H9 (cell line): ENCODE measurements around the gene GDPD4. TPM values are rescaled to one million over a fixed set of nuclear protein-coding genes. Genes with fewer than 3 reads are reported as not detected.

ENCODE experiments used
- DNase-seq: peaks from one replicate; pipeline ENCODE4 v3.0.0-alpha.2; 2017
- H2AFZ ChIP-seq: one replicate; pipeline ENCODE4 v1.6.1; 2013; ENCODE audit warnings: mild to moderate bottlenecking, low read length, control low read depth, moderate library complexity
- H2AK5ac ChIP-seq: 2 replicates; pipeline ENCODE4 v1.6.1; 2013; ENCODE audit warnings: low read length, control low read depth, mixed read lengths; ENCODE audit not compliant: insufficient read length
- H2BK120ac ChIP-seq: one replicate; pipeline ENCODE4 v1.6.1; 2013; ENCODE audit warnings: low read depth, mild to moderate bottlenecking, low read length, control low read depth, inconsistent platforms; ENCODE audit not compliant: poor library complexity, severe bottlenecking
- H2BK12ac ChIP-seq: 2 replicates; pipeline ENCODE4 v1.6.1; 2013; ENCODE audit warnings: low read length, control low read depth, mixed read lengths, low read depth; ENCODE audit not compliant: insufficient read length
- H2BK15ac ChIP-seq: 2 replicates; pipeline ENCODE4 v1.6.1; 2013; ENCODE audit warnings: low read depth, low read length, control low read depth
- H2BK20ac ChIP-seq: one replicate; pipeline ENCODE4 v1.6.1; 2013; ENCODE audit warnings: low read depth, mild to moderate bottlenecking, low read length, control low read depth, inconsistent platforms; ENCODE audit not compliant: poor library complexity, severe bottlenecking
- H2BK5ac ChIP-seq: 2 replicates; pipeline ENCODE4 v1.6.1; 2013; ENCODE audit warnings: low read length, control low read depth, mixed read lengths; ENCODE audit not compliant: insufficient read length
- H3K14ac ChIP-seq: 2 replicates; pipeline ENCODE4 v1.6.1; 2013; ENCODE audit warnings: low read length, control low read depth; ENCODE audit not compliant: insufficient read depth
- H3K18ac ChIP-seq: 2 replicates; pipeline ENCODE4 v1.6.1; 2013; ENCODE audit warnings: low read depth, mild to moderate bottlenecking, mixed read lengths, low read length, control low read depth; ENCODE audit not compliant: insufficient read length
- H3K23ac ChIP-seq: 2 replicates; pipeline ENCODE4 v1.6.1; 2013; ENCODE audit warnings: low read length, control low read depth, mixed read lengths, low read depth; ENCODE audit not compliant: insufficient read length
- H3K23me2 ChIP-seq: 2 replicates; pipeline ENCODE4 v1.6.1; 2013; ENCODE audit warnings: low read depth, mild to moderate bottlenecking, mixed read lengths, low read length, control low read depth; ENCODE audit not compliant: insufficient read length, poor library complexity, severe bottlenecking
- H3K27ac ChIP-seq: 2 replicates; pipeline ENCODE4 v1.5.1; 2013; ENCODE audit warnings: low read length, control low read depth, mixed read lengths, low read depth; ENCODE audit not compliant: insufficient read length
- H3K27me3 ChIP-seq: 2 replicates; pipeline ENCODE4 v1.6.1; 2013; ENCODE audit warnings: low read length, control low read depth, inconsistent platforms; ENCODE audit not compliant: insufficient read depth
- H3K4ac ChIP-seq: 2 replicates; pipeline ENCODE4 v1.6.1; 2013; ENCODE audit warnings: low read depth, mild to moderate bottlenecking, control low read depth, inconsistent platforms, low read length, moderate library complexity
- H3K4me1 ChIP-seq: 2 replicates; pipeline ENCODE4 v1.6.1; 2013; ENCODE audit warnings: low read length, control low read depth, inconsistent platforms; ENCODE audit not compliant: insufficient read depth
- H3K4me2 ChIP-seq: 2 replicates; pipeline ENCODE4 v1.6.1; 2013; ENCODE audit warnings: low read length, control low read depth, mixed read lengths; ENCODE audit not compliant: insufficient read length, insufficient read depth
- H3K56ac ChIP-seq: 2 replicates; pipeline ENCODE4 v1.6.1; 2013; ENCODE audit warnings: low read depth, mild to moderate bottlenecking, mixed read lengths, low read length, control low read depth; ENCODE audit not compliant: insufficient read length
- H3K79me1 ChIP-seq: 2 replicates; pipeline ENCODE4 v1.6.1; 2013; ENCODE audit warnings: low read depth, mild to moderate bottlenecking, moderate library complexity, low read length, control low read depth, inconsistent platforms; ENCODE audit not compliant: insufficient read depth, poor library complexity, severe bottlenecking
- H3K79me2 ChIP-seq: 2 replicates; pipeline ENCODE4 v1.6.1; 2013; ENCODE audit warnings: low read length, control low read depth, inconsistent platforms; ENCODE audit not compliant: insufficient read depth
- H3K9ac ChIP-seq: 2 replicates; pipeline ENCODE4 v1.6.1; 2013; ENCODE audit warnings: low read length, control low read depth, mixed read lengths; ENCODE audit not compliant: insufficient read length; ENCODE audit errors: extremely low read depth
- H3K9me3 ChIP-seq: one replicate; pipeline ENCODE4 v1.6.1; 2013; ENCODE audit warnings: low read depth, low read length, inconsistent platforms; ENCODE audit not compliant: control insufficient read depth
- H3T11ph ChIP-seq: one replicate; pipeline ENCODE4 v1.6.1; 2013; ENCODE audit warnings: mild to moderate bottlenecking, low read length, control low read depth, inconsistent platforms
- H4K20me1 ChIP-seq: one replicate; pipeline ENCODE4 v1.6.1; 2013; ENCODE audit not compliant: control insufficient read depth, insufficient read length, insufficient read depth
- H4K5ac ChIP-seq: 2 replicates; pipeline ENCODE4 v1.6.1; 2013; ENCODE audit warnings: low read depth, mild to moderate bottlenecking, mixed read lengths, low read length, control low read depth; ENCODE audit not compliant: insufficient read length
- H4K8ac ChIP-seq: replicated peaks from 2 replicates; pipeline ENCODE4 v1.6.1; 2013; ENCODE audit warnings: low read length, control low read depth, mixed read lengths, low read depth; ENCODE audit not compliant: insufficient read length
- H4K91ac ChIP-seq: 2 replicates; pipeline ENCODE4 v1.6.1; 2013; ENCODE audit warnings: low read depth, mild to moderate bottlenecking, moderate library complexity, mixed read lengths, low read length, control low read depth; ENCODE audit not compliant: insufficient read length
- H3K27ac Mint-ChIP-seq, 3 experiments: 2 replicates in 2 of 3; 3 replicates in 1 of 3; pipeline ENCODE4 v1.8.0; 2020 to 2021; ENCODE audit warnings: mixed read lengths in 3 of 3, mild to moderate bottlenecking in 1 of 3, moderate library complexity in 1 of 3
- H3K27me3 Mint-ChIP-seq: 2 replicates; pipeline ENCODE4 v1.8.0; 2021; ENCODE audit warnings: low read depth, mild to moderate bottlenecking, moderate library complexity, mixed read lengths
- H3K36me3 Mint-ChIP-seq, 3 experiments: 2 replicates in 2 of 3; 3 replicates in 1 of 3; pipeline ENCODE4 v1.8.0; 2020 to 2021; ENCODE audit warnings: low read depth in 3 of 3, mixed read lengths in 3 of 3; ENCODE audit not compliant: insufficient read depth in 1 of 3
- H3K4me1 Mint-ChIP-seq, 2 experiments: 2 replicates each; pipeline ENCODE4 v1.8.0; 2020; ENCODE audit warnings: mixed read lengths in 2 of 2
- H3K4me3 Mint-ChIP-seq, 2 experiments: 2 replicates in 1 of 2; 3 replicates in 1 of 2; pipeline ENCODE4 v1.8.0; 2020 to 2021; ENCODE audit warnings: mild to moderate bottlenecking in 2 of 2, mixed read lengths in 2 of 2, moderate library complexity in 1 of 2
- H3K9me3 Mint-ChIP-seq, 2 experiments: 2 replicates in 1 of 2; 3 replicates in 1 of 2; pipeline ENCODE4 v1.8.0; 2020; ENCODE audit warnings: mild to moderate bottlenecking in 2 of 2, mixed read lengths in 2 of 2, moderate library complexity in 1 of 2
- CTCF ChIP-seq: fragments of 200-600 bp; sonication (generic); conservative IDR thresholded peaks from 3 replicates; pipeline ENCODE4 v1.8.0; 2021; ENCODE audit warnings: antibody characterized with exemption, mild to moderate bottlenecking
- WGBS: extraction: QIAGEN DNeasy Blood & Tissue Kit; methylation state at CpG from one replicate; pipeline ENCODE4 v1.1.7; 2013; ENCODE audit warnings: missing lambda C conversion rate, low lambda C conversion rate, mixed read lengths; ENCODE audit not compliant: insufficient read length; ENCODE audit errors: extremely low coverage; 5-methylcytosine and 5-hydroxymethylcytosine counted together
- total RNA-seq: library from RNA; stranded (reverse); gene quantifications from 2 replicates; pipeline ENCODE4 v1.2.1, GENCODE V29; 2021

The GDPD4 gene
- total RNA-seq, 1 experiment from 2014 or later: not detected

- no peak overlapping the region for H3K4me3 Mint-ChIP-seq
- Histone ChIP-seq H2BK5ac (no peak overlapping the region), H3T11ph (no peak overlapping the region), H3K79me2 (no peaks in the 10 kb centered on the region), H3K4ac (no peak overlapping the region), H2AFZ (no peak overlapping the region), H3K56ac (no peak overlapping the region), H2AK5ac (no peak overlapping the region), H3K27ac (no peak overlapping the region), H2BK15ac (no peak overlapping the region), H4K20me1 (no peaks in the 10 kb centered on the region), H3K14ac (no peak overlapping the region), H4K91ac (no peak overlapping the region), H3K9ac (no peak overlapping the region), H3K4me2 (no peak overlapping the region), H3K23me2 (no peaks in the 10 kb centered on the region), H2BK120ac (no peak overlapping the region), H2BK20ac (no peak overlapping the region), H3K4me1 (peaks cover 17% of the 10 kb centered on the region; the same call in 1 of the 2 replicates), H3K27me3 (peaks cover 2% of the 10 kb centered on the region; the same call in 1 of the 2 replicates), H4K8ac (no peak overlapping the region), H3K18ac (no peak overlapping the region), H3K79me1 (no peaks in the 10 kb centered on the region), H3K9me3 (no peaks in the 10 kb centered on the region), H4K5ac (no peak overlapping the region), H3K23ac (no peak overlapping the region), H2BK12ac (no peak overlapping the region)
- WGBS: no CpG with 5 or more reads among the region's 16 CpGs
- H3K9me3 Mint-ChIP-seq: peaks cover 0 to 2% of the 10 kb centered on the region in 2 experiments; a peak in 1 of 5 replicates
- H3K4me1 Mint-ChIP-seq: peaks cover 69 to 74% of the 10 kb centered on the region in 2 experiments
- H3K27me3 Mint-ChIP-seq: no peaks in the 10 kb centered on the region; the same call in none of the 2 replicates
- peaks cover 0 to 3% (median 0%) of the 10 kb centered on the region in 3 experiments; a peak in 2 of 7 replicates for H3K36me3 Mint-ChIP-seq
- TF ChIP-seq CTCF: no peak
- DNase-seq: no peak
- H3K27ac Mint-ChIP-seq: no peak overlapping the region; a peak in 1 of 7 replicates
Observed at GRCh38 chr11:77172666-77172982, 128.9 kb downstream of the GDPD4 start.
